Suprapubic skin (tissue), 4 donors: ENCODE measurements around the gene LRMDA.

Experiments used
- CTCF ChIP-seq, 2 donors: fragments of 200-600 bp in 1 of 2; fragments of 450-650 bp in 1 of 2; sonication (generic) in 1 of 2; IDR thresholded peaks; one replicate each; pipeline ENCODE4 v1.5.1; 2016 to 2019; ENCODE audit warnings: antibody characterized with exemption in 2 of 2, mild to moderate bottlenecking in 1 of 2, moderate library complexity in 1 of 2
- EP300 ChIP-seq: sonication (generic); formaldehyde crosslinking; IDR thresholded peaks from one replicate; pipeline ENCODE4 v1.6.1; 2017; ENCODE audit warnings: antibody characterized with exemption
- POLR2A ChIP-seq, 2 donors: fragments of 450-650 bp; IDR thresholded peaks; one replicate each; pipeline ENCODE4 v1.6.1; 2017; ENCODE audit warnings: antibody characterized with exemption in 2 of 2, mild to moderate bottlenecking in 2 of 2, moderate library complexity in 2 of 2
- POLR2AphosphoS5 ChIP-seq, 3 donors: sonication (generic); formaldehyde crosslinking; IDR thresholded peaks; one replicate each; pipeline ENCODE4 v1.6.1; 2017; ENCODE audit warnings: antibody characterized with exemption in 3 of 3

GRCh38 chr10:75483188-75483587 lies 51.8 kb downstream of the LRMDA start:
- no peak for TF ChIP-seq CTCF (IDR thresholded peaks at IDR 0.05)
- no peak for TF ChIP-seq POLR2A (IDR thresholded peaks at IDR 0.05)
- TF ChIP-seq EP300: no peak
- no peak for TF ChIP-seq POLR2AphosphoS5 (IDR thresholded peaks at IDR 0.05)
